ENCODE measurements around the gene ATRNL1. TPM values are rescaled to one million over a fixed set of nuclear protein-coding genes. Genes with fewer than 3 reads are reported as not detected.

ATRNL1 gene
- total and polyA plus RNA-seq, 2 donors from 2014 or later: 2.4 to 7.1 TPM

- DNase-seq (peak in 1 of 5 donors; percentile 12), FAIRE-seq (no peak)
- Histone ChIP-seq H3K4me3 (ENCODE audit: low read length in 3 of 3) (no peak overlapping the region), H3K9me3 (ENCODE audit: control insufficient read depth in 2 of 3, insufficient read depth in 1 of 3, low read length in 3 of 3) (no peaks in the 10 kb centered on the region), H3K9ac (ENCODE audit: low read length in 3 of 3) (no peak overlapping the region), H3K4me1 (ENCODE audit: control insufficient read depth in 2 of 3, insufficient read depth in 2 of 3, low read depth in 1 of 3, low read length in 3 of 3) (no peaks in the 10 kb centered on the region), H3K27me3 (ENCODE audit: control insufficient read depth, insufficient read depth, low read length) (no peaks in the 10 kb centered on the region), H3K27ac (ENCODE audit: low read depth in 2 of 2, low read length in 2 of 2) (no peak overlapping the region), H3K36me3 (ENCODE audit: control insufficient read depth in 2 of 3, insufficient read depth in 3 of 3, low read length in 3 of 3) (no peaks in the 10 kb centered on the region)
- TF ChIP-seq CTCF (IDR thresholded peaks at IDR 0.05; ENCODE audit: borderline replicate concordance, extremely low read depth, insufficient read depth): no peak
- intact Hi-C loops (cut with DNase I): no loop called here
Measured at GRCh38 chr10:115953281-115953680, 860.1 kb downstream of the ATRNL1 start.

GRCh38 chr10:115953968-115954367 lies 860.8 kb downstream of the ATRNL1 start:
- Histone ChIP-seq H3K9ac (ENCODE audit: low read length in 3 of 3) (no peak overlapping the region), H3K4me3 (ENCODE audit: low read length in 3 of 3) (no peak overlapping the region), H3K36me3 (ENCODE audit: control insufficient read depth in 2 of 3, insufficient read depth in 3 of 3, low read length in 3 of 3) (no peaks in the 10 kb centered on the region), H3K27me3 (ENCODE audit: control insufficient read depth, insufficient read depth, low read length) (no peaks in the 10 kb centered on the region), H3K4me1 (ENCODE audit: control insufficient read depth in 2 of 3, insufficient read depth in 2 of 3, low read depth in 1 of 3, low read length in 3 of 3) (no peaks in the 10 kb centered on the region), H3K27ac (ENCODE audit: low read depth in 2 of 2, low read length in 2 of 2) (no peak overlapping the region), H3K9me3 (ENCODE audit: control insufficient read depth in 2 of 3, insufficient read depth in 1 of 3, low read length in 3 of 3) (no peaks in the 10 kb centered on the region)
- DNase-seq (no peak), FAIRE-seq (no peak)
- intact Hi-C loops (cut with DNase I): no loop called here
- TF ChIP-seq CTCF (IDR thresholded peaks at IDR 0.05; ENCODE audit: borderline replicate concordance, extremely low read depth, insufficient read depth): no peak

GRCh38 chr10:115956225-115957011 lies 863.3 kb downstream of the ATRNL1 start:
- Histone ChIP-seq H3K27me3 (ENCODE audit: control insufficient read depth, insufficient read depth, low read length) (no peaks in the 10 kb centered on the region), H3K4me1 (ENCODE audit: control insufficient read depth in 2 of 3, insufficient read depth in 2 of 3, low read depth in 1 of 3, low read length in 3 of 3) (no peaks in the 10 kb centered on the region), H3K9me3 (ENCODE audit: control insufficient read depth in 2 of 3, insufficient read depth in 1 of 3, low read length in 3 of 3) (no peaks in the 10 kb centered on the region), H3K27ac (ENCODE audit: low read depth in 2 of 2, low read length in 2 of 2) (no peak overlapping the region), H3K36me3 (ENCODE audit: control insufficient read depth in 2 of 3, insufficient read depth in 3 of 3, low read length in 3 of 3) (no peaks in the 10 kb centered on the region), H3K4me3 (ENCODE audit: low read length in 3 of 3) (no peak overlapping the region), H3K9ac (ENCODE audit: low read length in 3 of 3) (no peak overlapping the region)
- intact Hi-C loops (cut with DNase I): no loop called here
- FAIRE-seq (no peak), DNase-seq (no peak)
- TF ChIP-seq CTCF (IDR thresholded peaks at IDR 0.05; ENCODE audit: borderline replicate concordance, extremely low read depth, insufficient read depth): no peak

Data from kidney (tissue), 14 donors.